DOHH2 (cell line): Measurements from ENCODE around the gene TMEM82.

Experiments used
- EZH2phosphoT487 ChIP-seq: fragments of 200-600 bp; sonication (generic); IDR thresholded peaks from 2 replicates; pipeline ENCODE4 v1.6.1; 2017; ENCODE audit warnings: borderline replicate concordance, mild to moderate bottlenecking, antibody characterized with exemption, low read length, moderate library complexity, mixed read lengths
- TF ChIP-seq, protein P1 (sequence below): fragments of 200-600 bp; sonication (generic); IDR thresholded peaks from one replicate; pipeline ENCODE4 v1.5.1; 2014; ENCODE audit warnings: antibody characterized with exemption, mild to moderate bottlenecking, low read depth, low read length; ENCODE audit not compliant: poor library complexity, severe bottlenecking

DNA sequence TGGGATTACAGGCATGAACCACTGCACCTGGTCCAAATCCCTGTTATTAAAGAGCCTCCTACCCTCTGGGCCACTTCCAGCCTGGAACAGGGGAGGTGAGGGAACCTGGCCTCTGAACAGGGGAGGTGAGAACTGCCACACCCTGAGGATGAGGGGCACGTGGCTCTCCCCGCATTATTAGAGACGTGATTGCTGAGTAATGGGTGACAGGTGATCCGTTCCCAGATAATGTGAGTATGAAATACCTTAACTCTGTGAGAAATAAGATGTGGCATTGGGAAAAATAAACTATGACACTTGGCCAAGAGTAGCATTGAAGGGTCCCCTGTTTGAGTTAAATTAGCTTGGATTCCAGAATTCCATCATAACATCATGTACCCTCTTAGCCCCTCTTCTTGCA, 19.9 kb upstream of the TMEM82 start:
- TF ChIP-seq, protein P1, sequence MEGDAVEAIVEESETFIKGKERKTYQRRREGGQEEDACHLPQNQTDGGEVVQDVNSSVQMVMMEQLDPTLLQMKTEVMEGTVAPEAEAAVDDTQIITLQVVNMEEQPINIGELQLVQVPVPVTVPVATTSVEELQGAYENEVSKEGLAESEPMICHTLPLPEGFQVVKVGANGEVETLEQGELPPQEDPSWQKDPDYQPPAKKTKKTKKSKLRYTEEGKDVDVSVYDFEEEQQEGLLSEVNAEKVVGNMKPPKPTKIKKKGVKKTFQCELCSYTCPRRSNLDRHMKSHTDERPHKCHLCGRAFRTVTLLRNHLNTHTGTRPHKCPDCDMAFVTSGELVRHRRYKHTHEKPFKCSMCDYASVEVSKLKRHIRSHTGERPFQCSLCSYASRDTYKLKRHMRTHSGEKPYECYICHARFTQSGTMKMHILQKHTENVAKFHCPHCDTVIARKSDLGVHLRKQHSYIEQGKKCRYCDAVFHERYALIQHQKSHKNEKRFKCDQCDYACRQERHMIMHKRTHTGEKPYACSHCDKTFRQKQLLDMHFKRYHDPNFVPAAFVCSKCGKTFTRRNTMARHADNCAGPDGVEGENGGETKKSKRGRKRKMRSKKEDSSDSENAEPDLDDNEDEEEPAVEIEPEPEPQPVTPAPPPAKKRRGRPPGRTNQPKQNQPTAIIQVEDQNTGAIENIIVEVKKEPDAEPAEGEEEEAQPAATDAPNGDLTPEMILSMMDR = no peak
- TF ChIP-seq EZH2phosphoT487 = no peak
